GM12864 (cell line): ENCODE measurements around the gene SIT1.
A peak's percentile ranks its signal among the peaks of the same experiment; 100 is the strongest.

Source experiments
- DNase-seq: peaks from one replicate; pipeline ENCODE4 v3.0.0-alpha.2; 2011; ENCODE audit warnings: low read depth
- H3K4me3 ChIP-seq: 2 replicates; pipeline ENCODE4 v1.5.1; 2011; ENCODE audit warnings: mild to moderate bottlenecking, low read depth, low read length, control low read depth
- TF ChIP-seq, protein P1 (sequence below): IDR thresholded peaks from 2 replicates; pipeline ENCODE4 v1.5.1; 2011; ENCODE audit warnings: low read depth, mild to moderate bottlenecking, moderate library complexity, low read length, control low read depth, inconsistent platforms; ENCODE audit errors: missing control alignments

Gene SIT1

DNA sequence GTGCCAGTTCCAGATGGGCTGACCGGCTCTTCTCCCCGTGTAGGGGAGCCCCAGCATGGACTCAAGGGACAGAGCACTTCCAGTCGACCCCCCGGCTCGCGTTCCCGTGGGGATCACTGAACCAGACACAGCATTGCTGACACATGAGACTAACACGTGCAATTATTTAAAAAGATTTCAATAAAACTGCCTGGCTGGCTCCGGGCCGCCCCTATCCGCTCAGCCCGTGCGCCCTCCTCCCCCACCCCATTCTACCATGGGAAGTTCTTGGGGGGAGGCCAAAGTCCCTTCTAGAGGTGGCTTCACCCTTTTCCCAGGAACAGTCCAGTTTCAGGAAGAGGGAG, 40.9 kb downstream of the SIT1 start:
- no peak for DNase-seq
- TF ChIP-seq, protein P1, sequence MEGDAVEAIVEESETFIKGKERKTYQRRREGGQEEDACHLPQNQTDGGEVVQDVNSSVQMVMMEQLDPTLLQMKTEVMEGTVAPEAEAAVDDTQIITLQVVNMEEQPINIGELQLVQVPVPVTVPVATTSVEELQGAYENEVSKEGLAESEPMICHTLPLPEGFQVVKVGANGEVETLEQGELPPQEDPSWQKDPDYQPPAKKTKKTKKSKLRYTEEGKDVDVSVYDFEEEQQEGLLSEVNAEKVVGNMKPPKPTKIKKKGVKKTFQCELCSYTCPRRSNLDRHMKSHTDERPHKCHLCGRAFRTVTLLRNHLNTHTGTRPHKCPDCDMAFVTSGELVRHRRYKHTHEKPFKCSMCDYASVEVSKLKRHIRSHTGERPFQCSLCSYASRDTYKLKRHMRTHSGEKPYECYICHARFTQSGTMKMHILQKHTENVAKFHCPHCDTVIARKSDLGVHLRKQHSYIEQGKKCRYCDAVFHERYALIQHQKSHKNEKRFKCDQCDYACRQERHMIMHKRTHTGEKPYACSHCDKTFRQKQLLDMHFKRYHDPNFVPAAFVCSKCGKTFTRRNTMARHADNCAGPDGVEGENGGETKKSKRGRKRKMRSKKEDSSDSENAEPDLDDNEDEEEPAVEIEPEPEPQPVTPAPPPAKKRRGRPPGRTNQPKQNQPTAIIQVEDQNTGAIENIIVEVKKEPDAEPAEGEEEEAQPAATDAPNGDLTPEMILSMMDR, result no peak
- H3K4me3 ChIP-seq, result no peak overlapping the region

DNA sequence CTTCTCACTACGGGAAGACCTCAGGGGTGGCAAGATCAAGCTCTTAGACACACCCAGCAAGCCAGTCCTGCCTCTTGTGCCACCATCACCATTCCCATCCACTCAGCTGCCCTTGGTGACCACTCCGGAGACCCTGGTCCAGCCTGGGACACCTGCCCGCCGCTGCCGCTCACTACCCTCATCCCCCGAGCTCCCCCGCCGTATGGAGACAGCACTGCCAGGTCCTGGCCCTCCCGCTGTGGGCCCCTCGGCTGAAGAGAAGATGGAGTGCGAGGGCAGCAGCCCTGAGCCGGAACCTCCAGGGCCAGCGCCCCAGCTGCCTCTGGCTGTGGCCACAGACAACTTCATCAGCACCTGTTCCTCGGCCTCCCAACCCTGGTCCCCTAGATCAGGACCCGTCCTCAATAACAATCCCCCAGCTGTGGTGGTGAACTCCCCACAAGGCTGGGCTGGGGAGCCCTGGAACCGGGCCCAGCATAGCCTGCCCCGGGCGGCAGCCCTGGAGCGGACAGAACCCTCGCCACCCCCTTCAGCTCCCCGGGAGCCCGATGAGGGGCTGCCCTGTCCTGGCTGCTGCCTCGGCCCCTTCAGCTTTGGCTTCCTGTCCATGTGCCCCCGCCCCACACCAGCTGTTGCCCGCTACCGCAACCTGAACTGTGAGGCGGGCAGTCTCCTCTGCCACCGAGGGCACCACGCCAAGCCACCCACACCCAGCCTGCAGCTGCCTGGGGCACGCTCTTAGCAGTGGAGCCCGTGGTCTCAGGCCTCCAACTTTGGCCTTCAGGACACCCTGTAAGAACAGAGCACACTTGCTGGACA, 41.5 kb downstream of the SIT1 start:
- H3K4me3 ChIP-seq, result no peak overlapping the region
- no peak for DNase-seq
- TF ChIP-seq, protein P1, result no peak

DNA sequence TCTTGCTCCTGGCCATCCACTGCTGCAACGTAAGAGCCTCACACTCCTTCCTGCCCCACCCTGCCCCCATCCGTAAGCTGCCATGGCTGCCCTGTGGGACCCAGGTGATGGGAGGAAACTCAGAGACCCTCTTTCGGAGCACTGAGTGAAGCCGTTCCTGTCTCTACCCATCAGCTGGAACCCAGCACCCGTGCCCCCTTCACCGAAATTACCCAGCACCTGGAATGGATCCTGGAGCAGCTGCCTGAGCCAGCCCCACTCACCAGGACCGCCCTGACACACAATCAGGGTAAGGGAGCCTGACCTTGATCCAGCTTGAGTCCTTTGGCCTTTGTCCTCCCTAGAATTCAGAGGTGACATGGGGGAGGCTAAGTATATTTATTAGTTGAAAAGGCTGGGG, 42.5 kb downstream of the SIT1 start:
- TF ChIP-seq, protein P1, result no peak
- DNase-seq, result no peak
- H3K4me3 ChIP-seq, result no peak overlapping the region

DNA sequence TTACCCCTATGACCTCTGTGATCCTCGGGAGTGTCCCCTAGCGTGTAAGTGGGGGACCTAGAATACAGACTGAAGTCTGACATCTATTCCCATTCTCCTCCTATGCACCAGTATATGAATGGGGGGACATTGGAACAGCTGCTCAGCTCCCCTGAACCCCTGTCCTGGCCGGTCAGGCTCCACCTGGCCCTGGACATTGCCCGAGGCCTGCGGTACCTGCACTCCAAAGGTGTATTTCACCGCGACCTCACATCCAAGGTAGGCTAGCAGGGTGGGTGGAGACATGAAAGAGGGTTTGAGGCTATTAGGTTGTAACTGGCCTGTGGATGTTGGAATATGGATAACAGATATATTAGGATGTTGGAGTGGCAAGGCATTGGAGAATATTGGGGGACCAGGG, 44.0 kb downstream of the SIT1 start:
- H3K4me3 ChIP-seq, result no peak overlapping the region
- no peak for DNase-seq
- TF ChIP-seq, protein P1, result no peak

DNA sequence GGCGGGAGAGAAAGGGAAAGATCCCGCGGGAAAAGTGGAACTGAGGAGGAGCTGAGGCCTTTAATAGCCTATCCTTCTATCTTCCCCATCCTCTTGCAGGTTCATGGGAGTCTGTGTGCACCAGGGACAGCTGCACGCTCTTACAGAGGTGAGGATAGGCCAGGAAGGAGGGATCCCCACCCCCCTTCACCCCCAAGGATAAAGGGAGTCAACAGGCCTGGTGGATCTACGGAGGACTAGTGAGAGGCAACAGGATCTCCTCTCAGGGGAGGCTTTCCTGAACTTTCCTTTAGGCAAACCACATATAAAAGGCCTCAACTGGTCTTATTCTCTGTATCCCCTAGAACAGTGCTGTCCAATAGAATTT, 44.6 kb downstream of the SIT1 start:
- DNase-seq, result no peak
- TF ChIP-seq, protein P1, result no peak

DNA sequence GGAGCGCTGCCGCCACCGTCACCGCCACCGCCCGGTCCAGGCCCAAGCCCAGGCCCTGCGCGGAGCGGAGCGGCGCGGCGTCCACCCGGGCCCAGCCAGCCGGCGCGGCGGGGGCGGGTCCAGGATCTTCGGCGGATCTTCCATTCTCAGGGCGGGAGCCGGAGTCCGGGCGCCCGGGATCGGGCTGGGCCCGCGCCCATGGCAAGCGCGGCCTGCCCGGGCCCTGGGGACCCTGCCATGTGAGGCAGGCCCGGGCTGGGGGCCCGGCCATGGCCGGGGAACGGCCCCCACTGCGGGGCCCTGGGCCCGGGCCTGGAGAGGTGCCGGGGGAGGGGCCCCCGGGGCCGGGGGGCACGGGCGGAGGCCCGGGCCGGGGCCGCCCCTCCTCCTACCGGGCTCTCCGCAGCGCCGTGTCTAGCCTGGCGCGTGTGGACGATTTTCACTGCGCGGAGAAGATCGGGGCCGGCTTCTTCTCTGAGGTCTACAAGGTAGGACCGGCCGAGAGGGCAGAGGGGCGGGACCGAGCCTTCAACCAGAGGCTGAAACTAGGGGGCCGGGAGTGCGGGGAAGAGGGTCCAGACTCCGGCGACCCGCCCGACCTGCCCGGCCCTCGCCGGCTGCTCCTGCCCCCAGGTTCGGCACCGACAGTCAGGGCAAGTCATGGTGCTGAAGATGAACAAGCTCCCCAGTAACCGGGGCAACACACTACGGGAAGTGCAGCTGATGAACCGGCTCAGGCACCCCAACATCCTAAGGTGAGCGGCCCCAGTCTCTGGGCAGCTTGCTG, 45.2 kb downstream of the SIT1 start:
- TF ChIP-seq, protein P1, result no peak
- no peak for DNase-seq
- peak overlapping the region; percentile 74 for H3K4me3 ChIP-seq

More for the DNA sequence above, 44.6 kb downstream of the SIT1 start:
- H3K4me3 ChIP-seq, result peak overlapping the region; percentile 74
